OCI-LY3 (cell line): ENCODE results near the gene EPS15.

Source experiments
- EZH2phosphoT487 ChIP-seq: fragments of 200-600 bp; shearing (Covaris generic); IDR thresholded peaks from 2 replicates; pipeline ENCODE4 v1.6.1; 2018; ENCODE audit warnings: antibody characterized with exemption, mixed run types, low read depth
- TF ChIP-seq, protein P1 (sequence below): fragments of 200-600, 300-600 bp; sonication (generic); IDR thresholded peaks from 2 replicates; pipeline ENCODE4 v1.5.1; 2014; ENCODE audit warnings: antibody characterized with exemption, low read length, low read depth

DNA sequence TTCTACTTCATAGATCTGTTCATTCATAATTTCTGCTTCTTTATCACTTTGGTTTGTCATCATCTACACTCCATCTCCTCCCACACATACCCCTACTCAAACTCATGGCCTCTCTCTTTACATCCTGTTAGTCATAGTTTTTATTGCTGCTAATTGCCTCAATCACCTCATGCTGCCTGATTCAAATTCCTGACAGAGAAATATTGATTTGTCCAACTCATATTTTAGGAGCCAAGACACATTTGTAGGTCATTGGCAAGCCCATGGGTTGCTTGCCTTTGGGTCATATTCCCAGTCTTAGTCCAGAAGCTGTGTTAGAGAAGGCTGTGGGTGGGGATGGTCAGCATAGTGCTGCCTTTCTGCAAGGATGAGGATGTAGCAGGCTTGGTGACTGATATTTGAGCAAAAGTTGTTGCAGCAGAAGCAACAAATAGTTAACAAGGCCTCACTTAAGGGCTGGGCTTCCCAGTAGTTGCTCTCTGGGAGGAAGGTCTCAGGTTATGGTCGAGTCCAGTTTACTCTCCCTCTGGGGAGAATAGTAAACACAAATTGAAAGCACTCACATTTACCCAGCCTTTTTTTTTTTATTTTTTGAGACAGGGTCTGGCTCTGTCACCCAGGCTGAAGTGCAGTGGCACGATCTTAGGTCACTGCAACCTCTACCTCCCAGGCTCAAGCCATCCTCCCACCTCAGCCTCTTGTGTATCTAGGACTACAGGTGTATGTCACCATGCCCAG lies 22.4 kb upstream of the EPS15 start:
- TF ChIP-seq, protein P1, sequence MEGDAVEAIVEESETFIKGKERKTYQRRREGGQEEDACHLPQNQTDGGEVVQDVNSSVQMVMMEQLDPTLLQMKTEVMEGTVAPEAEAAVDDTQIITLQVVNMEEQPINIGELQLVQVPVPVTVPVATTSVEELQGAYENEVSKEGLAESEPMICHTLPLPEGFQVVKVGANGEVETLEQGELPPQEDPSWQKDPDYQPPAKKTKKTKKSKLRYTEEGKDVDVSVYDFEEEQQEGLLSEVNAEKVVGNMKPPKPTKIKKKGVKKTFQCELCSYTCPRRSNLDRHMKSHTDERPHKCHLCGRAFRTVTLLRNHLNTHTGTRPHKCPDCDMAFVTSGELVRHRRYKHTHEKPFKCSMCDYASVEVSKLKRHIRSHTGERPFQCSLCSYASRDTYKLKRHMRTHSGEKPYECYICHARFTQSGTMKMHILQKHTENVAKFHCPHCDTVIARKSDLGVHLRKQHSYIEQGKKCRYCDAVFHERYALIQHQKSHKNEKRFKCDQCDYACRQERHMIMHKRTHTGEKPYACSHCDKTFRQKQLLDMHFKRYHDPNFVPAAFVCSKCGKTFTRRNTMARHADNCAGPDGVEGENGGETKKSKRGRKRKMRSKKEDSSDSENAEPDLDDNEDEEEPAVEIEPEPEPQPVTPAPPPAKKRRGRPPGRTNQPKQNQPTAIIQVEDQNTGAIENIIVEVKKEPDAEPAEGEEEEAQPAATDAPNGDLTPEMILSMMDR: no peak
- TF ChIP-seq EZH2phosphoT487: no peak
